Activated CD4-positive, alpha-beta T cell treated with anti-CD3 and anti-CD28 coated beads, Interleukin-2, amount 10 ng/mL, durations not matched to agents 7 days and 5 days (primary cell): Measurements from ENCODE around the gene FBXW5. TPM values are rescaled to one million over a fixed set of nuclear protein-coding genes. Genes with fewer than 3 reads are reported as not detected.
A peak's percentile ranks its signal among the peaks of the same experiment; 100 is the strongest.

Source experiments
- CTCF ChIA-PET: fragments of 350-600 bp; sonication (Branson Sonifier 250); formaldehyde crosslinking; loops from one replicate; lab custom pipeline; 2021; ENCODE audit warnings: antibody characterized with exemption; lab: Charles Lee
- POLR2A ChIA-PET: fragments of 350-600 bp; sonication (Branson Sonifier 250); formaldehyde crosslinking; loops from one replicate; lab custom pipeline; 2021; ENCODE audit warnings: antibody characterized with exemption; lab: Charles Lee
- DNase-seq: peaks from one replicate; pipeline ENCODE4 v3.0.0-alpha.2; 2020
- H3K27ac Mint-ChIP-seq: one replicate; pipeline ENCODE4 v1.8.0; 2021; ENCODE audit warnings: mild to moderate bottlenecking, moderate library complexity, mixed read lengths
- H3K27me3 Mint-ChIP-seq: one replicate; pipeline ENCODE4 v1.8.0; 2021; ENCODE audit warnings: mixed read lengths
- H3K36me3 Mint-ChIP-seq: one replicate; pipeline ENCODE4 v1.8.0; 2021; ENCODE audit warnings: low read depth, mixed read lengths
- H3K4me1 Mint-ChIP-seq: one replicate; pipeline ENCODE4 v1.8.0; 2021; ENCODE audit warnings: mixed read lengths
- H3K4me3 Mint-ChIP-seq: one replicate; pipeline ENCODE4 v1.8.0; 2021; ENCODE audit warnings: mild to moderate bottlenecking, moderate library complexity, mixed read lengths
- H3K9me3 Mint-ChIP-seq: one replicate; pipeline ENCODE4 v1.8.0; 2021; ENCODE audit warnings: mixed read lengths
- total RNA-seq, 2 experiments: library from RNA; stranded (reverse); gene quantifications; one replicate each; pipeline ENCODE4 v1.2.3, GENCODE V29; 2021

Gene FBXW5
- total RNA-seq, 2 experiments from 2014 or later: 116 to 123 TPM

DNA sequence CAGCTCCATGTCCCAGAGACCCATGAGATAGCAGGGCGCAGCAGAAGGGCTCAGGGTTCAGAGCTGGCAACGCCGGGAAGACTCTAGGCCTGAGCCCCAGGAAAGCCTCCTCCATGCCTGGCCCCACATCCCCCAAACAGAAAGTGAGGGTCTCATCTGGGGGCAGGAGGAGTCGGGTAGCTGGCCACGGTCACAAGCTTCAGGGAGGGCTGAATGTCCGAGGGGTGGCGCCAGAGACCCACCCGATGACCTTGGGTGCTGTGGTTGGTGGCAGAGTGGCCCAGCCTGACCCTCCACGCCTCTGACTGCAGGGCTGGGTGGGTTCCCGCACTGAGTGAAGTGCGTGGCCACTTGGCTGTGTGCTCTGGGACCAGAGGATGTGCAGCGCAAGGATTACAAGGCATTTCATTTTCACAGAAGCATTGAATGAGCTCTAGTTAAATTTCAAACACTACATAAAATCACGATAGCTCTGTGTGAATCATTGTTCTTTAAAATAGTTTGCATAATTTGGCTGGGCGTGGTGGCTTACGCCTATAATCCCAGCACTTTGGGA, 3.5 kb upstream of the FBXW5 start:
- Mint-ChIP-seq H3K4me3 (peak overlapping the region; percentile 85), H3K4me1 (peaks cover 19% of the 10 kb centered on the region), H3K36me3 (no peaks in the 10 kb centered on the region), H3K27me3 (no peaks in the 10 kb centered on the region), H3K9me3 (no peaks in the 10 kb centered on the region), H3K27ac (no peak overlapping the region)
- CTCF ChIA-PET: interaction anchor here (0.9 to 1.9 kb wide), 9 partner anchors 12 to 120 kb away, joined by 3 to 13 read pairs (median 4); partner anchors contain the start of gene AJM1
- no peak for DNase-seq
- POLR2A ChIA-PET: no interaction called here

DNA sequence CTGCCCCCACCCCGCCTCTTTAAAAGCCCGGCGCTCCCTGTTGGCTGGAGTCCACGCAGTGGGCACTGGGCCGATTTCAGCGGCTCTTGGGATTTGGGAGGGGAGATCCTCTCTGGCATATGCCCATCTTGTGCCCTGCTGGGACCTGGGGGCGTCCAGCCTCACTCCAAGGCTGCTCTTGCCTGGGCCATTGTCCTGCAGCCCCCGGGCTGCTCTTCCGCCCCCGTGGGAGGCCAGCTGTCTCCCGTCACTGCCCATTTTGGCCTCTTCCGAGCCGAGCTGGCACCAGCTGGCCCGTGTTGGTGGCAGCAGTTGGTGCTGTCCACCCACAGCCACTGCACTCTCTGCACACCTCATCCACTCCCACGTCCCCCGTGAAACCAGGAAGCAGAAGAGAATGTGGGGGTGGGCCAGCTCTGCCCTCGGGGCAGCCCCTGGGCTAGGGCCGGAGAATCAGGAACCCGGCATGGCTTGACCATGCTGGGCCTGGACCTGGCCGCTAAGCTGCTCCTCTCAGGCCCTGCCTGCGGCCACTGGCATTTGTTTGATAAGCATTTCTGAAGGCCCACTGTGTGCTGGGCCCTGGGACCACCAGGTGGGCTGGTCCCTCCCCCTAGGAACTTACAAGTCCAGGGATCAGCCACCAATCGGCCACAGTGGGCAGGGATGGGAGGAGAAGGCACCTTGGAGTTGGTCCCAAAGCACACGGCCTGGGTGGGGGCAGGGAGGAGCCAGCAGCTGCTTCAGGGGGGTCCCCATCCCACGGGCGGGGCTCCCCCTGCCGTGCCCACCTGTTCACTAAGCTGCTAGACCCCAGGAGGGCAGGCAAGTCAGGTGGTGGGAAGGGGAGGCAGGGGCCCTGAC, 2.7 kb upstream of the FBXW5 start:
- no peaks in the 10 kb centered on the region for H3K9me3 Mint-ChIP-seq
- DNase-seq: no peak
- H3K4me1 Mint-ChIP-seq: peaks cover 19% of the 10 kb centered on the region
- H3K27ac Mint-ChIP-seq: peak overlapping the region; percentile 82
- POLR2A ChIA-PET: no interaction called here
- H3K4me3 Mint-ChIP-seq: no peak overlapping the region
- no peaks in the 10 kb centered on the region for H3K27me3 Mint-ChIP-seq
- CTCF ChIA-PET: interaction anchor here (0.9 to 1.9 kb wide), 10 partner anchors 13 to 121 kb away, joined by 3 to 13 read pairs (median 4); partner anchors contain the start of gene AJM1
- peaks cover 1% of the 10 kb centered on the region for H3K36me3 Mint-ChIP-seq

DNA sequence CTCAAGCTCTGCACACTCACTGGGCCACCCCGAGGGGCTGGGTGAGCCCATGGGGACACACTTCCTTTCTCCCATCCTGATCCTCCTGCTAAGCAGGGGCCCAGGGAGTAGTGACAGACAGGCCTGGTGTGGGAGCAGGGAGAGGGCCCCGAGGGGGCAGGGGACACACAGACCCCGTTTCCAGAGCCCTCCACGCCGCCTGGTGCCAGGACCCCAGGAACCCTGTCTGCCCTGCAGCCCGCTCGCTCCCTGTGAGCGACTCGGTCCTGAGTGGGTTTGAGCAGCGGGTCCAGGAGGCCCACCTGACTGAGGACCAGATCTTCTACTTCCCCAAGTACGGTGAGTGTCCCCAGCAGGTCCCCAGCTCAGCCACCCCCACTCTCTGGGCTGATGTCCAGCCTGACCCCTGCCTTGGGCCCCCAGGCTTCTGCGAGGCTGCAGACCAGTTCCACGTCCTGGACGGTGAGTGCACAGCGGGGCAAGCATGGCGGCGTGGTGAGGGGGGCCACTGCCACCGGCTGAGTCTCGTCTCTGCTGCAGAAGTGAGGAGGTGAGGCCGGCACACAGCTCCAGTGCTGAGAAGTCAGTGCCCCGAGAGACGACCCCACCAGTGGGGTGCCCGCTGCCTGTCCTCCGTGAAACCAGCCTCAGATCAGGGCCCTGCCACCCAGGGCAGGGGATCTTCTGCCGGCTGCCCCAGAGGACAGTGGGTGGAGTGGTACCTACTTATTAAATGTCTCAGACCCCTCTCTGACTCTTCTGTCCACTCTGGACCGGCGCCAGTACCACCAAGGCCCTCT, 1.9 kb upstream of the FBXW5 start:
- no peak for DNase-seq
- ChIA-PET CTCF (interaction anchor here (1.2 to 2.5 kb wide), 3 partner anchors 28 to 139 kb away, joined by 3 to 9 read pairs (median 4); partner anchors contain the start of gene RABL6), POLR2A (no interaction called here)
- H3K4me1 Mint-ChIP-seq: peaks cover 19% of the 10 kb centered on the region
- H3K27me3 Mint-ChIP-seq: no peaks in the 10 kb centered on the region
- H3K4me3 Mint-ChIP-seq: no peak overlapping the region
- peaks cover 5% of the 10 kb centered on the region for H3K36me3 Mint-ChIP-seq
- no peaks in the 10 kb centered on the region for H3K9me3 Mint-ChIP-seq
- no peak overlapping the region for H3K27ac Mint-ChIP-seq

GRCh38 chr9:136945333-136946227, 1.0 kb upstream of the FBXW5 start:
- Mint-ChIP-seq H3K27me3 (no peaks in the 10 kb centered on the region), H3K4me3 (peak overlapping the region; percentile 67), H3K27ac (peak overlapping the region; percentile 50), H3K36me3 (peaks cover 5% of the 10 kb centered on the region), H3K4me1 (peaks cover 19% of the 10 kb centered on the region), H3K9me3 (no peaks in the 10 kb centered on the region)
- POLR2A ChIA-PET: no interaction called here
- CTCF ChIA-PET: interaction anchor here (0.8 to 2.7 kb wide), 11 partner anchors 9 to 143 kb away, joined by 3 to 9 read pairs (median 3); partner anchors contain the start of gene RABL6
- no peak for DNase-seq

DNA sequence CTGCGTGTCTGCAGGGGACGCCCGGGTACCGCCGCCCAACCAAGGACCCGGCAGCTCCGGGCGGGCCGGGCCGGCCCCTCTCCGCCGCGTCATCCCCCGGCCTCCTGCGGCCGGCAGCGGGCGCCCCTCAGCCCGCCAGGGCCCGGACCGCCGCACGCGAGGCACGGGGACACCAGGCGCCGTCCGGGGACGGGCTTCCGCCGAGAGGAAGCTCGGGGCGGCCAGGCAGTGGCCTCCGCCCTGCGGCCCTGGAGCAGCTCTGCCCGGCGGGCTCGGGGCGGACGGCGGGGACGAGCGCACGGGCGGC, 373 bp downstream of the FBXW5 start:
- Mint-ChIP-seq H3K27ac (no peak overlapping the region), H3K9me3 (no peaks in the 10 kb centered on the region), H3K27me3 (no peaks in the 10 kb centered on the region), H3K4me3 (peak overlapping the region; percentile 77), H3K36me3 (peaks cover 6% of the 10 kb centered on the region), H3K4me1 (peaks cover 11% of the 10 kb centered on the region)
- no peak for DNase-seq
- CTCF ChIA-PET: interaction anchor here (0.6 to 2.7 kb wide), 20 partner anchors 18 to 194 kb away, joined by 3 to 9 read pairs (median 3); partner anchors contain the start of gene AJM1
- POLR2A ChIA-PET: no interaction called here

DNA sequence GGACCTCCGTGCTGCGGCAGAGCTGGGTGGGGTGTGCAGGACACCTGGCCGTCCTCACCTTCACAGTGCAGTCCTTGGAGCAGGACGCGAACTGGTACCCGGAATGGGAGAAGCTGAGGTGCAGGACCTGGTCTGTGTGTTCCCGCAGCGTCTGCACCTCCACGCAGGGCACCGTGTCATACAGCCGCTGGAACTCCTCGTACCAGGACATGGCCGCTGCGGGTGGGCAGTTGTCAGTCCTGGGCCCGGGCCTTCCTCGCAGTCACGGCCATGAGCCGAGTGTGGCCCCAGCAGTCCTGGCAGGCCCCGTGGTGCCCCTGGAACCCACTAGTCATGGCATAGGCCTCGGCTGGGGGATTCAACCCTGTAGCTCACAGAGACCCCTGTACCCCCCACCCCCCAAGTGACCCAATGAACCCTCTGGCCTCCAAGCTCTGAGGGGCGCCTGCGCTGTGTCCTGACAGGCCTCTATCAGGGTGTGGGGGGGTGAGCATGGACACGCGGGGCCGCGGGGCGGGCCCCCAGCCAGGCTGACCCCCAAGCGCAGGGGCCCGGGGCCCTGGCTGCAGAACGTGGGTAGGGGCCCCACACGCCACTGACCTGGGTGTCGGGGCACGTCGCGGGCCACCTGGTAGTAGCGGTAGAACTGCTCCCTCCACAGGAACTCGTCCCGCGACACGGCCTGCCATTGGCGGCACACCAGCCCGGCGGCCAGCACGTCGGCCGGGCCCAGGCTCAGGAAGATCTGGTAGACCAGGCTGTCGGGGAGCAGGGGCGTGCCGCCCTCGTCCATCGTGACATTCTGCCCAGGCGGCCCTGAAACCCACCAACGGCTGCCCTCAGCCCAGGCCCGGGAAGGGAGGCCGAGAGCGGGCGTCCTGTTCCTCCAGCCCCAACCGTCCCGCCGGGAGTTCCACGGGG, 987 bp downstream of the FBXW5 start:
- ChIA-PET CTCF (interaction anchor here (0.6 to 2.7 kb wide), 18 partner anchors 17 to 193 kb away, joined by 3 to 9 read pairs (median 3); partner anchors contain the start of gene AJM1), POLR2A (no interaction called here)
- no peaks in the 10 kb centered on the region for H3K27me3 Mint-ChIP-seq
- peak overlapping the region; percentile 77 for H3K4me3 Mint-ChIP-seq
- H3K36me3 Mint-ChIP-seq: peaks cover 10% of the 10 kb centered on the region
- peak overlapping the region; percentile 84 for H3K27ac Mint-ChIP-seq
- H3K4me1 Mint-ChIP-seq: peaks cover 11% of the 10 kb centered on the region
- peak; percentile 36 for DNase-seq
- H3K9me3 Mint-ChIP-seq: no peaks in the 10 kb centered on the region

DNA sequence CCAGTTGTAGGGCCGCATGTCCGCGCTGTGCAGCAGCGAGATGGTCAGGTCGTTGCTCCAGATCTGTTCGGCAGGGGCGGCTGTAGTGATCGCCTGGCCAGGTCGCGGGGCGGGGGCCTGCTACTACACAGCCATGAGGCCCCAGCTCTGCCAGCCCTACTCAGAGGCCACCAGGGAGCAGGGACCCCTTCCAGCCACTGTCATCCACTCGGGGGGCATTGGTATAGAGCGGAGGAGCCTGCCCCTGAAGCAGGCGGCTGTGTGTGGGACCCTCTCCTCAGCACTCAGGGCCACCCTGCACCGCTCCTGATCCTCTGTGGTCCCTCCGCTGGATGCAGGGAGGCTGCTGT, 1.7 kb downstream of the FBXW5 start:
- ChIA-PET CTCF (interaction anchor here (1.2 to 2.7 kb wide), 3 partner anchors 16 to 192 kb away, joined by 3 to 9 read pairs (median 5); no protein-coding TSS in a partner anchor), POLR2A (no interaction called here)
- peaks cover 12% of the 10 kb centered on the region for H3K36me3 Mint-ChIP-seq
- no peaks in the 10 kb centered on the region for H3K27me3 Mint-ChIP-seq
- H3K4me1 Mint-ChIP-seq: peaks cover 11% of the 10 kb centered on the region
- H3K4me3 Mint-ChIP-seq: peak overlapping the region; percentile 63
- H3K9me3 Mint-ChIP-seq: no peaks in the 10 kb centered on the region
- no peak for DNase-seq
- no peak overlapping the region for H3K27ac Mint-ChIP-seq

DNA sequence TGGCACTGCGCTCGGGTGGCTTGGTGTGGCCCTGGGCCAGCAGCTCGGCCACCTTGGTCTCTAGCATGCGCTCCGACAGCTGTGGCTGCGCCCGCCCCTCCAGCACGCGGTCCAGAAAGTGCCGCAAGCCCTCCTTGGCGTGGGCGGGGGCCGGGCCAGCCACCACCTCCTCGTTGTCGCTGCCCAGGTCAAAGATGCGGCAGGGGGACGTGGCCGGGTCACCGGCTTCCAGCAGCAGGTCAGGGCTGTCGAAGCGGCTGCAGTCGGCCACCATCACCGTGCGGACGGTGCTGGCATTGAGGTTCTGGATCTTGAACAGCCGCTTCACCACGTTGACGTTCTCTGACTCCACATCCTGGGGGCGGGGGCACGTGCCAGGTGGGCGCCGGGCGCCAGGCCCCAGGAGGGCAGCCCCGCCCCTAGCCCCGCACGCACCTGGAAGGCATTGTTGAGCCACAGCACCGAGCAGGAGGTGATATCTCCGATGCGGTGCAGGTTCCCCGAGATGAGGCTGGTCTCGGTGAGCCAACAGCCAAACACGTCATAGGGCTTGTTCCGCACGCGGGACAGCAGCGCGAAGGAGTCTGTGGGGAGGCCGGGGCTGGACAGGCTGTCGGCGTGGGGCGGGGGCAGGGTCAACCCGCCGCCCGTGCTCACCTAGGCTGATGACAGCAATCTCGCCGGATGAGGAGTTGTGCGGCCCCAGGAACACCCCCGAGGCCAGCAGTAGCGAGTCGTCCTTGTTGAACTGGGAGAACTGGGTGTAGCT, 2.2 kb downstream of the FBXW5 start:
- ChIA-PET CTCF (interaction anchor here (1.8 kb wide), 1 partner anchor 16 kb away, joined by 5 read pairs; no protein-coding TSS in a partner anchor), POLR2A (no interaction called here)
- peak overlapping the region; percentile 63 for H3K4me3 Mint-ChIP-seq
- H3K4me1 Mint-ChIP-seq: peaks cover 11% of the 10 kb centered on the region
- peaks cover 14% of the 10 kb centered on the region for H3K36me3 Mint-ChIP-seq
- DNase-seq: no peak
- no peak overlapping the region for H3K27ac Mint-ChIP-seq
- no peaks in the 10 kb centered on the region for H3K27me3 Mint-ChIP-seq
- H3K9me3 Mint-ChIP-seq: no peaks in the 10 kb centered on the region

DNA sequence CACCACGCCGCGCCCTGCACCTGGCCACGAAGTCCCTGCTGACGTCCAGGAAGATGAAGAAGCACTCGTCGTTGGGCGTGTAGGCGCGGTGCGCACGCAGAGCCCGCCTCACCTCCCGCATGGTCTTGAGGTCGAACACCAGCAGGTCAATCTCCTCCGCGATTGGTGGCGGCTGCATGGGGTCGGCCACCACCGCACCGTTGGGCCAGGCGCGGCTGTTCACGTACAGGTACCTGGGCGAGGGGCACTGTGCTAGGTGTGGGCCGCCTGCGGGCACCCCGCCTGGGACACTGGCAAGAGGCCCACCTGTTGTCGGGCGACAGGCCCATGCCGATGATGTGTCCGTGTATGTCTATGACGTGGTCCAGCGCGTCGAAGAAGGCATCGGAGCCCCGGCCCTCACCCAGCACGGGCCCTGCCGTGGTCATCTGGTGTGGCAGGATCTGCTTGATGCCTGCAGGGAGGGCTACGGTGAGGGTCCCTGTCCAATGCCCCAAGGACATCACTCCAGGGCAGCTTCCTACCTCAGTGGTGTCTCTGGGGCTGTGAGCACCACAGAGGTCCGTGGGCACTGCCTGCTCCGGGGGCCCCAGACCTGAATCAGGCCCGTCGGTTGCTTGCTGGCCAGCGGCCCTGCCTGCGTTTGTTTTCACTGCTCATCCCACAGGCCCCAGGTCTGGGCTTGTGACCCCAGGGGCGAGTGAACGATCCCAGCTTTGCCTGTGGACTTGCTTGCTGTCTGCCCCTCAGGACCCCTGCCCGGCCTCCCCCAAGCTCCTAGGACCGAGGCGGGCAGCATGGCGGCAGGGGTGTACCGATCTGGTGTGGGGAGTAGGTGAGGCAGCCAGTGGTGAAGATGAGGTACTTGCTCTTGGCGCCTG, 3.1 kb downstream of the FBXW5 start:
- CTCF ChIA-PET: interaction anchor here (1.1 to 1.8 kb wide), 2 partner anchors 15 to 24 kb away, joined by 3 to 5 read pairs; no protein-coding TSS in a partner anchor
- DNase-seq: no peak
- H3K4me3 Mint-ChIP-seq: no peak overlapping the region
- H3K4me1 Mint-ChIP-seq: peaks cover 11% of the 10 kb centered on the region
- H3K9me3 Mint-ChIP-seq: no peaks in the 10 kb centered on the region
- no peaks in the 10 kb centered on the region for H3K27me3 Mint-ChIP-seq
- H3K27ac Mint-ChIP-seq: no peak overlapping the region
- H3K36me3 Mint-ChIP-seq: peaks cover 16% of the 10 kb centered on the region
- POLR2A ChIA-PET: no interaction called here
